Activated CD8-positive, alpha-beta memory T cell treated with anti-CD3 and anti-CD28 coated beads for 1 hour (primary cell): Measurements from ENCODE around the gene DCAF5.
"Not testable (repeated sequence)": the region's sequence is repeated elsewhere in the genome, so short reads cannot be mapped to it uniquely, and the experiment has no call there.

Experiments used
- DNase-seq, 2 donors: peaks; one replicate each; pipeline ENCODE4 v3.0.0-alpha.2; 2020; ENCODE audit warnings: low read depth in 1 of 2; ENCODE audit errors: extremely low read depth in 1 of 2

Gene DCAF5

GRCh38 chr14:69097974-69098373 is 54.9 kb downstream of the DCAF5 start:
- DNase-seq = no peak

- no peak for DNase-seq
Measured at GRCh38 chr14:69096781-69097475, 56.0 kb downstream of the DCAF5 start.

DNA sequence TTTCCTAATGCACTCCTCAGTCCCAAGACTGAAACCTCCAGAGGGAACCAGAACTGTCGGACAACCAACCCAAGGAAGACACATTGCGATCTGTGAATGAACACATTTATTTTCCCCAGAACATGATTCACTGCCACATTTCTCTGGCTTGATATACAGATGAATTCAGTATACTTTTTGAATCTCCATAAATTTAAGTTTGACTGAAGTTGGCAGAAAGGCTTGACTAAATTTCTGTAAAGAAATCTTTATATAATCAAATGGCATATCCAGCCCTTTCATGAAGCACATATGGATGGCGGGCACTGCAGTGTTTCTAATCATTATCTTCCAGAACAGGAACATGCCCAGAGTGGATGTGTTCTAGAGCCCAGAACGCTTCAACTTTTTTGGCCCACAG is 56.7 kb downstream of the DCAF5 start:
- no peak for DNase-seq

GRCh38 chr14:69094481-69094880 is 58.4 kb downstream of the DCAF5 start:
- DNase-seq = no peak

GRCh38 chr14:69093631-69094421 is 59.1 kb downstream of the DCAF5 start:
- no peak for DNase-seq

DNA sequence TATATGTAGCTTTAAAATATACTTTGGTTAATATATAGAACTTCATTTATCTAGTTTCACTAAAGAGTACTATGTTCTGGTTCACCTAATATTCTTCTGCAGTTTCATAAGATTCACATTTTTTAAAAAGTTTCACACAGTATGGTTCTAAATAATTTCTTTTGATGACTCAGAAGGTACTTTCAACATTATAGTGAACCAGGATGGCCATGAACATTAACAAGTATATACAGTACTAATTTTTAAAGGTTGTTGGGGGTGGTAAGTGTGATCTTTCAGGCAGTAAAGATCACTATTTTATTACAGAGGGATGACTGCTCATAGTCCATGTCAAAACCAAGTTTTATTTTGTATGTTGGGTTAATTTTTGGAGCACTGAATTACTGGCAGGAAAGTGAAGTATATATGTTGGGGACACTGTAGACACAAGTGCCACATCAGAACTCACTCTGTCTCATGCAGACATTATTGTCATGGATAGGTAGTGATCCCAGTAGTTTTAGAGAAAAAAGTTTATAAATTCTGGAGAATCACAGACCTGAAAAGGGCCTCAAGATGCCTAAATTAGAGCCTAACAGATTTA is 60.0 kb downstream of the DCAF5 start:
- no peak for DNase-seq

DNA sequence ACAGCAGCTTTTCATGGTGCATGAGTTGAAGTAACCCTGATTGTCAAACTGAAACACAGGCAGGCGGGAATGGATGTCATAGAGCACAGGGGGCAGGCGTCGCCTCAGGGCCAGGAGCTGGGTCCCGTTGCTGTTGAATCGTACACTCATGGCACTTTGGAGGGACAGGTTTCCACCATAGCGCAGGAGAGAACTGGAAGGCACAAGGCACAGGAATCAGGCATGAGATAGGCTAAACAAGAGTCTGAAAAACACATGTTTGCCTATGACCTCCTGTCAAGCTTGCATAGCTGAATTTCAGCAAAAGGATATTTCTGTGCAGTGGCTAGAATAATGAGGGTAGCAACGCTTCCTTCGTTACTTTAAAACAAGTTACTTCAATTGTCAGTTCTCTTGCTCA is 61.2 kb downstream of the DCAF5 start:
- DNase-seq = no peak

- no peak for DNase-seq
Measured at GRCh38 chr14:69091006-69091405, 61.9 kb downstream of the DCAF5 start.

DNA sequence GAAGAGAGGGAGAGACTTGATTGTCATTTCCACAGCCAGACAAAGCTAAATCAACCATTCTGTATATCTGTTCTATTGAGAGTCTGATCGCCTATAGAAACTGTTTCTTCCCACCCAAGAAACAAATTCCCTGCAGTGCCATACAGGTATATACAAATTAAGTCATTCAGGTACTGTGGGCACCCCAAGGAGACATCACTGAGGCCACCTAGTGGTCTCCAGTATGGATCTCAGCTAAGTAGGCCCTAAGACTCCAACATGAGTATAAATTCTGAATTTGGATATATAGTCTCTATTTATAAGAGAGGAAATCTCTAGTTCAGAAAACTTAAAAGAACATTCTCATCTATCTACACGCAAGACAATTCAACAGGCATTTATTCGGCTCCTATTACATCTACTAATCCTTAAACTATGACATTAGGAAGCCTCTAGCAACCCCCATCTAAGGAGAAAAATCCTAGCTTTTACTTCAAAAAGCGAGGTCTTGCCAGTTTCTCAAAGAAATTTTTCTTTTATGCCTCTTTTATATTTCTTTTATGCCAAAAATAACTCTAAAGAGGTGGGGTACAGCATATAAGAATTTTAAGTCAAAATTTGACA is 62.6 kb downstream of the DCAF5 start:
- DNase-seq = no peak

DNA sequence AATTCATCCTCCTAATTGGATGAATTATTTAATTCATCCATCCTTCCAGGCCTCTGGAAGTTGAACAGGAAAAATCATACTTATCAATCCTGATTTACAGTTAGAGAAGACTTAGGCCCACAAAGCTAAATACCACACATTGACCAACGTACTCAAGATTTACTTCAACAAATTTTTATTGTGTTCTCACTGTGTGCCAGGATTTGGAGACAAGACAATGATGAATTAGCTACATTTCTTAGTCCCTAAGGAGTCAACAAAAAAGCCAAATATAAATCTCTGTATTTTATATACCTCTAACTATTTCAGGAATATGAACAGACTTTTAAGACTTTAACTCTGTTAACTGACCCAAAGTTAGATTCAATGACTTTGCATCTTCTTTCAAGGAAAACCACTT is 63.9 kb downstream of the DCAF5 start:
- DNase-seq = no peak

GRCh38 chr14:69088586-69088985 is 64.3 kb downstream of the DCAF5 start:
- DNase-seq = no peak

DNA sequence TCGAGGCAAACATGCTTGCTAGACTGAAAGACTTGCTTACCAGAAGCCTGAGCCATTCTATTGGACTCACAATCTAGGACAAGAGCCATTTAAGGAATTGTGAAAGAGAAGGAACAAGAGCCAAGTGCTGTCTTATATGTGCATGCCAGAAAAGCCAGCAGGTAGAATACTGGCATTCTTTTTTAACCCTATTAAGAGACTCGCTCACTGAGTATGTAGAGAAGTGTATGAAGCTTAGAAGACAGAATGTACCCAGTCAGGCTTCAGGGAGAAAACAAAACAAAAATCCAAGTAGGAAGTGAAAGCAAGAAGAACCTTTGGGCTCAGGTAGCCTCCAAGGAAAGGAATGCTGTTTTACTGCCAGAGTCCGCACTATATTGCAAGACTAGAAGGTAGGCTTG is 65.9 kb downstream of the DCAF5 start:
- no peak for DNase-seq

- DNase-seq = no peak
Measured at GRCh38 chr14:69086537-69086936, 66.4 kb downstream of the DCAF5 start.

GRCh38 chr14:69084023-69084422 is 68.9 kb downstream of the DCAF5 start:
- no peak for DNase-seq

DNA sequence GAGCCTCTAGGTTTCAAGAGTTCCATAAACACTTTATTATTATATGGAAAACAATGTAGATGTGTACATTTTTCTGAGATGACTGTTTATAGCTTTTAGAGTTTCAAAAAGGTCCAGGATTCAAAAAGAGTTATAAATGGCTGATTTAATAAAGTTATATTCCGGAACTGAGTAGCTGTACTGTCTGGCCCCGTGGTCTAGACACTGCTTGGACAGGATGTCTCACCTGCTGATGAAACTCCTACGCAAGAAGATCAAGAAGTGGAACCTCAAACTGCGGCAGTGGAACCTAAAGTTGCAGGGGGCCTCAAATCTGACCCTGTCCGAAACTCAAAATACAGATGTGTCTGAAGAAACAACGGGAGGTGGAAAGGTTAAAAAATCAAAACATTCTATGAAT is 69.7 kb downstream of the DCAF5 start:
- DNase-seq = no peak

DNA sequence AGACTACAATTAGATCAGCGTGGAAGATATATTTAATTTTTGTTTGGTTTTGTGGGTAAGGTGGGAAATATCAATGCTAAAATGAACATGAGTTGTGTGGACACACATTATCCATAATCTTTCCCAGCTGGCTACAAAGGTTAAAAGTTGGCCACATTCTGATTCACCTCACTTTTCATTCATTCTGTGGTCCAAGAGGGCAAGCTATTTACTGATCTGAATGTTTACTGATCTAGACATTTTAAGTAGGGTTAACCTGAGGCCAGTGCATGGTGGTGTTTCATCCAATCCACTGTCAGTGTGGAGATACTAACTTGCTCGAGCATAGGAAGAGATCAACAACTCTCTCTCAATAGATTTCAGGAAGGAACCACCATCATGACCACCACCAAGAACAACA is 71.6 kb downstream of the DCAF5 start:
- no peak for DNase-seq

DNA sequence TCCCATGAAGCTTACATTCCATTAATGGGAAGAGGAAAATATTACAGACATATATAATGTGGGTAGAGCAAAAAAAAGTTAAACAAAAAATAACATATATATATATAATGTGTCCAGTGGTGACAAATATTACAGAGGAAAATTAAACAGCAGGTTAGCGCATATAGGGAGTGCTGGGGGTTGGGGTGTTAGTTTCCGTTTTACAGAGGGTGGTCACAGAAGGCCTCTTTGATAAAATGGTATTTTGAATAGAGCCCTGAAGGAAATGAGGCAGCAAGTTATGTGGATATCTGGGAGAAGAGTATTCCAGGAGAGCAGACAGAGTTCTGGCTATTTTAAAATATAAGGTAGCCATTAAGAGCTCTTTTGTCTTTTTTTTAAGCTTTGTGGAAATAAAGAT is 73.2 kb downstream of the DCAF5 start:
- DNase-seq = no peak

GRCh38 chr14:69079188-69079742 is 73.7 kb downstream of the DCAF5 start:
- DNase-seq = no peak

DNA sequence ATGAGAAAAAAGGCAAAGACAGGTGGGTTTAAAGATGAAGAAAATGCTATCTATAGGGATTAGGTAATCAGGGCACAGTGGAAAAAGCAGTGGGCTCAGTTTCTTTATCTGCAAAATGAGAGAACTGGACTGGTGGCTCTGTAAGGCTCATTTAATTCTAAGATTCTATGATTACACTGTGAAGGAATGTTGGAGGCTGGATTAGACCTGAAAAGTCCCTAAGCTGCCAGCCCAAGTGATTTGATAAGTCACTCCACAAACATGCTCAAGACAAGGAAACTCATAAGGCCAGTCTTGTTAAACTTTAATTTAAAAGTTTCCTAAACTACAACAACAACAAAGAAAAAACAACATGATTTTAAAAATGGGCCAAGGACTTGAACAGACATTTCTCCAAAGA is 75.1 kb downstream of the DCAF5 start:
- no peak for DNase-seq

DNA sequence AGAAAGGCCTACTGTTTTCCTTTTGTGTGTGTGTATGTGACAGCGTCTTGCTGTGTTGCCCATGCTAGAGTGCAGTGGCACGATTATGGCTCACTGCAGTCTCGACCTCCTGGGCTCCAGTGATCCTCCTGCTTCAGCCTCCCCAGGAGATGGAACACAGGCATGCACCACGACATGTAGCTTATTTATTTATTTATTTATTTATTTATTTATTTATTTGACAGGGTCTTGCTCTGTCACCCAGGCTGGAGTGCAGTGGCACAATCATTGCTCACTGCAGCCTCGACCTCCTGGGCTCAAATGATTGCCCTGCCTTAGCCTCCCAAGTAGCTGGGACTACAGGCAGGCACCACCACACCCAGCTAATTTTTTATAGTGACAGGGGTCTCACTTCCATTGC is 75.7 kb downstream of the DCAF5 start:
- DNase-seq = not testable (repeated sequence)

GRCh38 chr14:69076341-69076740 is 76.6 kb downstream of the DCAF5 start:
- no peak for DNase-seq
